GM10847 (cell line): ENCODE results near the gene ARHGDIG.

Experiments
- POLR2A ChIP-seq: IDR thresholded peaks from 2 replicates; pipeline ENCODE4 v1.6.1; 2011; ENCODE audit not compliant: insufficient read length; ENCODE audit errors: extremely low read depth

Gene ARHGDIG

DNA sequence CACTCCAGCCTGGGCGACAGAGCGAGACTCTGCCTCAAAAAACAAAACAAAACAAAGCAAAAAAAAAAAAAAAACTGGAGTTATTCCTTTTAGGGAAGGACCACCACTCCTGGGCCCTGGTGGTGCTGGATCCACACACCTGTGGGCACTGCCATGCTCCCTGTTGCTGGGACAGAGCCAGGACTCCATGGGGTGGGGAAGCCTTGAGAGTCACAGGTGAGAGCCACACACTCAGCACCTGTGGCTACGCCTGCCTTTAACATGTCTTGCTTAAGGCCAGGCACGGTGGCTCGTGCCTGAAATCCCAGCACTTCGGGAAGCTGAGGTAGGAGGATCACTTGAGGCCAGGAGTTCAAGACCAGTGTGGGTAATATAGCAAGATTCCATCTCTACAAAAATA lies 20.8 kb downstream of the ARHGDIG start:
- TF ChIP-seq POLR2A: no peak

- TF ChIP-seq POLR2A: no peak
Observed at GRCh38 chr16:301950-302349, 21.6 kb downstream of the ARHGDIG start.

- TF ChIP-seq POLR2A: no peak
Observed at GRCh38 chr16:303760-304505, 23.5 kb downstream of the ARHGDIG start.

GRCh38 chr16:305916-306626 lies 25.7 kb downstream of the ARHGDIG start:
- TF ChIP-seq POLR2A: no peak

DNA sequence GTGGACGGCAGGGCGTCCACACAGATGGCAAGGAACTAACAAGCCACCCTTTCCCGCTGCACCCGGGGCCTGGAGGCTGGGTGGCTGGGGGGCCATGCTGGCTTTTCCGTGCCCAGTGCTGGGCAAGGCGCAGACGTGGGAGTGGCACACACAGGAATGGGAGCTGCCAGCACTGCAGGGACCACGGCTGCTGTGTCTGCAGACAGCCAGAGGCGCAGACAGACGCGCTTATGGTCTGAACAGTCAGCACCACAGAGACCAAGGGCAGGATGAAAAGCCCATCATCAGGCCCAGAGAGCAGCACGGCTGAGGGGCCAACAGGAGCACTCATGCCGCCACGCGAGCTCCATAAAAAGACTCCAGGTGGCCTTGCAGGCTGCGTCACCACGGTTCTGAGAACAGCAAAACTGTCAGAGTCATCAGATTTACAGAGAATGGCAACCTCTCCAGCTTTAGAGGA lies 26.6 kb downstream of the ARHGDIG start:
- TF ChIP-seq POLR2A: no peak

DNA sequence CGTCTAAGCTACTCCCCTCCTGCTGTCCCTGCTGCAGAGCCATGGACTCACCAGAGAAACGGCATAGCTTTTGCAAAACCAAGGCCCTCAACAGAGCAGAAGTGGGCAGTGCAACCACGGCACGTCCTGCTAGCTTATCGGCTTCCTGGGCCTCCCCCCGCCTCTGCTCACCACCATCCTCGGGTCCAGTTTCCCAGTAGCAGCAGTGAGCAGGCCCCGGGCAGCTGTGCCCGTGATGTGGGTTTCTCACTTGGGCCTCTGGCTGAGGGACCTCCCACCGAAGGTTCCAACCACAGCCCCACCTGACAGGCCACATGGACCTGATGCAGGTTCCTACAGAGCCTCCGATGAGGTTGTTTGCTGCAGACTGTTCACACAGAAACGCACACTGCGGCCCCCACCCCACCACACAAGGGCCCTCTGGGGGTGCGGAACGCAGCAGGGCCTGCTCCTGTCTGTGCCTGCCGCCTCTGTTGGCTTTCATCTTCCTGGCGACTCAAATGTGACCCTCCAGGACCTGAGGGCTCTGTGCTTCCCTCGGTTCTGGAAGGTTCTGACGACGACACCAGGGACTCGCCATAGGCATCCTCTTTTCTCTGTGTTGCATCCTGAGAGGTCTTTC lies 27.4 kb downstream of the ARHGDIG start:
- no peak for TF ChIP-seq POLR2A

- TF ChIP-seq POLR2A: no peak
Observed at GRCh38 chr16:309476-309875, 29.1 kb downstream of the ARHGDIG start.

GRCh38 chr16:311725-312124 lies 31.3 kb downstream of the ARHGDIG start:
- no peak for TF ChIP-seq POLR2A

DNA sequence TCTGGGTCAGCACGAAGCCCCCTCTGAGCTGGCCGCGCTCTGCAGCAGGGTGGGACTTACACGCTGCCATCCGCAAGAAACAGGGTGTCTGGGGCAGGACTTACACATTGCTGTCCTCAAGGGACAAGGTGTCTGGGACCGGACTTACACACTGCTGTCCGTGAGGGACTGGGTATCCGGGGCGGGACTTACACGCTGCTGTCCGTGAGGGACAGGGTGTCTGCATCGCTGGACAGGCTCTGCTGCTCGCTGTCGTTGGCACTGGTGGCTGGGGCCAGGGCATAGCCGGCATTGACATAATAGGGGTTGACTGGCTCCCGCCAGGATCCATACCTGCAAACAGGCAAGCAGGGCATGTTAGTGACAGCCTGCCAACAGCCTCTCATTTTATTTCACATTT lies 34.0 kb downstream of the ARHGDIG start:
- no peak for TF ChIP-seq POLR2A

GRCh38 chr16:314795-315299 lies 34.5 kb downstream of the ARHGDIG start:
- TF ChIP-seq POLR2A: no peak

GRCh38 chr16:316741-317464 lies 36.5 kb downstream of the ARHGDIG start:
- no peak for TF ChIP-seq POLR2A

DNA sequence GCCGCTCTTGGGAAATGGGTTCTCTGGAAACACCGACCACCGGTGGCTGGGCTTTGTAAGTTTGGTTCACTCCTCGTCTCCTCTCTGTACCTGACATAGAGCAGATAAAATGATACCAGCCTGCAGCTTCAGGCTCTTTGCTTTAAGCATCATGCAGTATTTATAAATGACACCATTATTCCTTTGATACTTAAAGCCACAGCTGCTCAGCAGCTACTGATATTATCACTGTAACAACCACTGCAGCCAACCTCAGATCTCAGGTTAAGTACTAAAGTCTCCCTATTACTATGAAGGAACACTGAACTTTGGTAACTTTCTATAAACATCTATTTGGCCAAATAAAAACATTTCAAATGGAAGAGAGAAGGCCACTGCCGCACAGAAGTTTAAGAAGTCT lies 37.2 kb downstream of the ARHGDIG start:
- no peak for TF ChIP-seq POLR2A

- TF ChIP-seq POLR2A: no peak
Observed at GRCh38 chr16:318628-319027, 38.2 kb downstream of the ARHGDIG start.

- TF ChIP-seq POLR2A: no peak
Observed at GRCh38 chr16:320206-320605, 39.8 kb downstream of the ARHGDIG start.

DNA sequence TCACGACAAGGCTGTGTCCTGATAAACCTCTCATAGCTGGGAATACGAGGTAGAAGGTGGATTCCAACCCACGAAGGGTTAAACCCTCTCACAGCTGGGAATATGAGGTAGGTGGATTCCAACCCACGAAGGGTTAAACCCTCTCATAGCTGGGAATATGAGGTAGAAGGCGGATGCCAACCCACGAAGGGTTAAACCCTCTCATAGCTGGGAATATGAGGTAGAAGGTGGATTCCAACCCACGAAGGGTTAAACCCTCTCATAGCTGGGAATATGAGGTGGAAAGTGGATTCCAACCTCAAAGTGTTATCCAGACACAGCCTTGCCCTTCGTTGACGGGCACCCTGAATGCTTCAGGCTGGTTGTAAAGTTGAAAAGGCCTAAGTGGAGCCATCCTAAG lies 41.1 kb downstream of the ARHGDIG start:
- no peak for TF ChIP-seq POLR2A

DNA sequence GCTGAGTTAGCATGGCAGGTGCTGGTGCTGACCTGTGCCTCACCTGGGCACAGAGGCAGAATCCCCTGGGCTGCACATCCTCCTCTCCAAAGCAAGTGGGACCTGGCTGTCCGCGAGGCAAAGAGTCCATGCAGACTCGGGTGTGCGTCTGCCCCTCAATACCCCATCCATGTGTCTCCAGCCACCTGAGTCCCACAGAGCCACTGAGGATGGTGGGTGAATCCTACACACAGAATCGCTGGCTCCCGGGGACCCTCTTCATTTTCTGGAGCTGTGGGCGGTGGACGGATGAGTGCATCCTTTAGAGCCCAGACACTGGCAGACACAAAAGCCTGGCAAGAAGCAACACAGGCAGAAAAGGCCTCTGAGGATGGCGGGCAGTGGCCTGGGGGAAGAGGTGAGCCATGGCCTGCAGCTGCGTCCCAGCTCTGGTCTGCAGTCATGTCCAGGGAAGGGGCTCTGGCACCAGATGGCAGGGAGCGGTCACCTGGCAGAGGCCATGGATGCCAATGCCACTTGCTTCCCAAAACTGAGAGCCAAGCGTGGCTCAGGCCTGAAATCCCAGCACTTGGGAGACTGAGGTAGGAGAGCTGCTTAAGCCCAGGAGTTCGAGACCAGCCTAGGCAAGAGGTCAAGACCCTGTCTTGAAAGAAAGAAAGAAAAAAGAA lies 42.2 kb downstream of the ARHGDIG start:
- TF ChIP-seq POLR2A: no peak

DNA sequence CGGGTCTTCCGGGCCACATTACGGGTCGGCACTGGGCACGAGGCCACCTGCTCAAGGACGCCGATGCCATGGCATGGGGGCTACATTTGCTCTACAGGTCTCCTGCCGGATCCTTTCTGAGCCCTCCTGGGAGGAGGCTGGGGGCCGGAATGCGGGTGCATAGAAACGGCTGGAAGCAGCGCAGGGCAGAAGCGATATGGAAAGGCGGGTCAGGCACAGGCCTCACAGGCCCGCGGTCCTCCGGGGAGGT lies 43.7 kb downstream of the ARHGDIG start:
- TF ChIP-seq POLR2A: no peak
